ENCODE measurements around the gene GREB1L.
"Not testable (repeated sequence)": the region's sequence is repeated elsewhere in the genome, so short reads cannot be mapped to it uniquely, and the experiment has no call there.

Gene GREB1L

GRCh38 chr18:21242141-21242779, at the start of gene GREB1L:
GREB1L (plus strand) TSS chr18:21242232; CDS start chr18:21383519, 141,287 bp downstream.
- DNase-seq (ENCODE audit: low read depth) = peak; percentile 68

GRCh38 chr18:21192308-21192624, 49.8 kb upstream of the GREB1L start:
- no peak for DNase-seq (ENCODE audit: low read depth)

GRCh38 chr18:21194871-21195771, 46.9 kb upstream of the GREB1L start:
- DNase-seq (ENCODE audit: low read depth) = peak; percentile 57

- DNase-seq (ENCODE audit: low read depth) = peak; percentile 19
Observed at GRCh38 chr18:21196426-21196825, 45.6 kb upstream of the GREB1L start.

GRCh38 chr18:21203126-21203525, 38.9 kb upstream of the GREB1L start:
- DNase-seq (ENCODE audit: low read depth) = no peak

- DNase-seq (ENCODE audit: low read depth) = no peak
Observed at GRCh38 chr18:21203542-21204241, 38.3 kb upstream of the GREB1L start.

GRCh38 chr18:21205695-21206094, 36.3 kb upstream of the GREB1L start:
- no peak for DNase-seq (ENCODE audit: low read depth)

GRCh38 chr18:21210278-21210677, 31.8 kb upstream of the GREB1L start:
- no peak for DNase-seq (ENCODE audit: low read depth)

GRCh38 chr18:21210784-21211183, 31.2 kb upstream of the GREB1L start:
- DNase-seq (ENCODE audit: low read depth) = no peak

GRCh38 chr18:21214409-21214808, 27.6 kb upstream of the GREB1L start:
- not testable (repeated sequence) for DNase-seq (ENCODE audit: low read depth)

GRCh38 chr18:21215490-21215889, 26.5 kb upstream of the GREB1L start:
- DNase-seq (ENCODE audit: low read depth) = no peak

- DNase-seq (ENCODE audit: low read depth) = no peak
Observed at GRCh38 chr18:21218862-21219261, 23.2 kb upstream of the GREB1L start.

GRCh38 chr18:21230436-21230835, 11.6 kb upstream of the GREB1L start:
- no peak for DNase-seq (ENCODE audit: low read depth)

GRCh38 chr18:21241301-21242048, 557 bp upstream of the GREB1L start:
- DNase-seq (ENCODE audit: low read depth) = no peak

- DNase-seq (ENCODE audit: low read depth) = no peak
Observed at GRCh38 chr18:21242780-21243401, 859 bp downstream of the GREB1L start.

- DNase-seq (ENCODE audit: low read depth) = no peak
Observed at GRCh38 chr18:21254576-21254975, 12.5 kb downstream of the GREB1L start.

- no peak for DNase-seq (ENCODE audit: low read depth)
Observed at GRCh38 chr18:21255211-21255610, 13.2 kb downstream of the GREB1L start.

- peak; percentile 87 for DNase-seq (ENCODE audit: low read depth)
Observed at GRCh38 chr18:21257386-21257785, 15.4 kb downstream of the GREB1L start.

GRCh38 chr18:21260621-21261020, 18.6 kb downstream of the GREB1L start:
- no peak for DNase-seq (ENCODE audit: low read depth)

- peak; percentile 32 for DNase-seq (ENCODE audit: low read depth)
Observed at GRCh38 chr18:21261352-21261751, 19.3 kb downstream of the GREB1L start.

- peak; percentile 40 for DNase-seq (ENCODE audit: low read depth)
Observed at GRCh38 chr18:21262244-21262643, 20.2 kb downstream of the GREB1L start.

GRCh38 chr18:21262979-21263378, 20.9 kb downstream of the GREB1L start:
- DNase-seq (ENCODE audit: low read depth) = no peak

Data from amniotic epithelial cell (primary cell).